OCI-LY1 (cell line): ENCODE measurements around the gene RGCC.

Experiments
- EZH2 ChIP-seq: fragments of 200-600 bp; sonication (generic), shearing (Covaris generic); IDR thresholded peaks from 2 replicates; pipeline ENCODE4 v1.8.0; 2017; ENCODE audit warnings: borderline replicate concordance, mixed run types, mild to moderate bottlenecking, antibody characterized with exemption, low read length, moderate library complexity, mixed read lengths
- TF ChIP-seq, protein P1 (sequence below): fragments of 200-600 bp; sonication (generic), shearing (Covaris generic); IDR thresholded peaks from 2 replicates; pipeline ENCODE4 v1.5.1; 2017; ENCODE audit warnings: mild to moderate bottlenecking, antibody characterized with exemption, low read length, moderate library complexity, mixed read lengths

DNA sequence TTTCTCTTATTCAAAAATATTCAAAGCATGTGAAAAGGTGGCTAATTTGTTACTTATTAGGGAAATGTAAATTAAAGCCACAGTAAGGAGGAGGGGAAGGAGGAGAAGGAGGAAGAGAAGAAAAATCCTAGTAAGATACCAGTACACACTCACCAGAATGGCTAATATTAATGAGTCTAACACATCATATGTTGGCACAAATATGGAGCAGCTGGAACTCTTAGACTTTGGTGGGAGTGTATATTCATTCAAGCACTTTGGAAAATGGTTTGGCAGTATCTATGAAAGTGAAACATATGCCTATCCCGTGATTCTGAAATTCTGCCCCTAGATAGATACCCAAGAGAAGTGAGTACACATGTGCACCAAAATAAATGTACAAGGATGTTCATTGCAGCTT is 38.1 kb upstream of the RGCC start:
- TF ChIP-seq, protein P1, sequence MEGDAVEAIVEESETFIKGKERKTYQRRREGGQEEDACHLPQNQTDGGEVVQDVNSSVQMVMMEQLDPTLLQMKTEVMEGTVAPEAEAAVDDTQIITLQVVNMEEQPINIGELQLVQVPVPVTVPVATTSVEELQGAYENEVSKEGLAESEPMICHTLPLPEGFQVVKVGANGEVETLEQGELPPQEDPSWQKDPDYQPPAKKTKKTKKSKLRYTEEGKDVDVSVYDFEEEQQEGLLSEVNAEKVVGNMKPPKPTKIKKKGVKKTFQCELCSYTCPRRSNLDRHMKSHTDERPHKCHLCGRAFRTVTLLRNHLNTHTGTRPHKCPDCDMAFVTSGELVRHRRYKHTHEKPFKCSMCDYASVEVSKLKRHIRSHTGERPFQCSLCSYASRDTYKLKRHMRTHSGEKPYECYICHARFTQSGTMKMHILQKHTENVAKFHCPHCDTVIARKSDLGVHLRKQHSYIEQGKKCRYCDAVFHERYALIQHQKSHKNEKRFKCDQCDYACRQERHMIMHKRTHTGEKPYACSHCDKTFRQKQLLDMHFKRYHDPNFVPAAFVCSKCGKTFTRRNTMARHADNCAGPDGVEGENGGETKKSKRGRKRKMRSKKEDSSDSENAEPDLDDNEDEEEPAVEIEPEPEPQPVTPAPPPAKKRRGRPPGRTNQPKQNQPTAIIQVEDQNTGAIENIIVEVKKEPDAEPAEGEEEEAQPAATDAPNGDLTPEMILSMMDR: no peak
- TF ChIP-seq EZH2: no peak
